GM08714 (cell line): Measurements from ENCODE around the gene ZFR.

Experiments used
- H3K4me3 ChIP-seq: fragments of 200-500 bp; sonication (Bioruptor generic); 2 replicates; pipeline ENCODE4 v1.5.1; 2014; ENCODE audit warnings: mild to moderate bottlenecking, low read length, inconsistent platforms
- ZNF274 ChIP-seq: IDR thresholded peaks from 2 replicates; pipeline ENCODE4 v1.6.1; 2012; ENCODE audit warnings: mild to moderate bottlenecking, low read depth, low read length

Gene ZFR

DNA sequence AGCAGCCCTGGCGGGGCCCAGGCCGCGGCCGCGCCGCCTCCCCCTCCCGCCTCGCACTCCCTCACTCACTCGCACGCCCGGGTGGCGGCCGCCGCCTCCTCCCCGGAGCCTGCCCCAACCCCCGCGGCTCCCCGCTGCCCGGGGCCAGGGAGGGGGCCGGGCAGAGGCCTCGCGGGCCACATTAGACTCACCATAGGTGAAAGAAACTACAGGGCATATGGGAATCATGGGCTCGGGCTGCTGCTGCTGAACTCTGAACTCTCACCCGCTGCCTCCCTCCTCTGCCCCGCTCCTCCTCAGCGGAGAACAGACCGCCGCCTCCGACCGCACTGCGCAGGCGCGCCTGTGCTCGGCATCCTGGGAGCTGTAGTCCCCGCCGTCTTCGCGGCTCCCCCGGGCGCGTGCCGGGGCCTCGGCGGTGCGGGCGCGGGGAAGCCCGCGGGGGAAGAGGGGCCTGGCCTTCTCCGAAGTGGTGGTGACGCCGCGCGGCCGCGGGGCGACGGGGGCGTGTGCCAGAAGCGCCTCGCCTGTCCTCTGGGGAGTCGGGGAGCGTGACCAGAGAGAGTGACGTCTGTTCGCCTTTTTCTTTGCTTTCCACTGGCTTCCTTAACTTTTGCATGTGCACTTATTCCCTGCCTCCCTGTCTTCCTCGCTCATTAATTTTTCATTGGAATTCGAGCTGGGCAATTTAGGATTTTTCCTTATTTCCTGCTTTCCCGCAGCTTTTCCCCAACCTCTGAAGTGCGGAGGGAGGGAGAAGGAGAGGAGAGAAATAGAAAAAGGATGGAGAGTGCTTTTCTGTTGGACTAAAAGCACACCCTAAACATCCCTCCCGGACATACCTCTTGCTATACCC lies at the start of gene ZFR:
ZFR (minus strand) TSS at position 310 of the 856 bp plus-strand sequence; CDS start at position 228, 82 bp downstream.
- peak within 1 kb of the TSS; percentile 83 for H3K4me3 ChIP-seq
- TF ChIP-seq ZNF274: no peak

DNA sequence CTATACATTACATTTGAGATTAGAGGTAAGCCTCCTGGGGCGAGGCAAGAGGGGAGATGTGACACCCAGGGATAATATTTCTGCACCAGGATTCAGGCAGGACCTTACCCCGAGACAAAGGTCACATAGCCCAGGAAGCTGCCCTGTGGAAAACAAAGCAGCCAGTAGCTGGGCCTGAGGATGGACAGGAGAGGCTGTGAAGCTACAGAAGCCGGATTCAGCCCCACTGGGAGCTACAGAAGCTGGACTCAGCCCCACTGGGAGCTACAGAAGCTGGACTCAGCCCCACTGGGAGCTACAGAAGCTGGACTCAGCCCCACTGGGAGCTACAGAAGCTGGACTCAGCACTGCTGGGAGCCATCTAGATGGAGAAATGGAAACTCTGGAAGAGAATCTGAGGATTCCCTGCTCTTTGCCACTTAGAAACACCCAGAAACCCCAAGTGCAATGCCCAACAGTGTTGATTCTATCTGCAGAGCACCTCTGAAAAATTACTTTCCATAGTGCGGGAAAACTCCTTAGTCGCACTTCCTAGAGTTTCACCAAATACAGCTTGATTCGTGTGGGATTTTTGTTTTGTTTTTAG lies 46.5 kb upstream of the ZFR start:
- H3K4me3 ChIP-seq: no peak overlapping the region
- TF ChIP-seq ZNF274: no peak

- no peak overlapping the region for H3K4me3 ChIP-seq
- no peak for TF ChIP-seq ZNF274
Measured at GRCh38 chr5:32489791-32490562, 45.4 kb upstream of the ZFR start.

DNA sequence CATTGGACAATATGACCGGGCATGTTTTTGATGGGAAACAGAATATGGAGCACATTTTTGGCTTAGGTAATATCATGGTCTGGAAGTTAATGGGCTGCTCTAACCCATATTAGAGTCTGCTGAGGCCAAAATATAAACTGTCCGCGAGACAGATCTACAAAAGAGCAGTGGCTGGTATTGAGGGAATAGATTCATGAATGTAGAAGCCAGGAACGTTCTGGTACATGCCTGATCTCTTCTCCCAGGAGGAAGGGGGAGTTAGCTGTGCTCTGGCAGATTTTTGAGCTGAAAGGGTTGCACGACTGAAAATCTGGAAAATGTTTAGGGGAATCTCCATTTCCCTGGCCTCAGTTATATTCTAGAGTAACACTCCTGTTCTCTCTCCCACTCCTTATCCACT lies 42.9 kb upstream of the ZFR start:
- no peak for TF ChIP-seq ZNF274

GRCh38 chr5:32487008-32487407 lies 42.5 kb upstream of the ZFR start:
- H3K4me3 ChIP-seq: no peak overlapping the region
- no peak for TF ChIP-seq ZNF274

More for the DNA sequence above, 42.9 kb upstream of the ZFR start:
- no peak overlapping the region for H3K4me3 ChIP-seq

- TF ChIP-seq ZNF274: no peak
- H3K4me3 ChIP-seq: no peak overlapping the region
Measured at GRCh38 chr5:32482193-32482592, 37.7 kb upstream of the ZFR start.

DNA sequence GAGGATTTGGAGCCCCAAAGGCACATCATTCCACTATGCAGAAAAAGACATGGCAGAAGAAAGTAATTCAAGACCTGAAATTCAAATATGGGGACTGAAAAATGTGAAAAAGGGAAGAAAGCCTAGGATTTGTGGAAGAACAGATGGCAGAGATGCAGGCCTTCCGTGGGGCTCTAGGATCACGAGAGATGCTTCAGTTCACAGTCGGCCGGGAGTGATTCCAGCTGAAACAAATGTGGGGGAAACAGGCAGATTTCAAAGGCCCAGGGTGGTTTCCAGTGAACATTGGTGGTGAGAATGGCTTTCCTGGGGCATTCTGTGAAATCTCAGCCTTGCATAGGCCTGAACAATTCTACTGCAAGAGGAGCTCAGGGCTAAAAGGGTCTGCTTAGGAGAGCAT lies 34.6 kb upstream of the ZFR start:
- no peak for TF ChIP-seq ZNF274
- H3K4me3 ChIP-seq: no peak overlapping the region

DNA sequence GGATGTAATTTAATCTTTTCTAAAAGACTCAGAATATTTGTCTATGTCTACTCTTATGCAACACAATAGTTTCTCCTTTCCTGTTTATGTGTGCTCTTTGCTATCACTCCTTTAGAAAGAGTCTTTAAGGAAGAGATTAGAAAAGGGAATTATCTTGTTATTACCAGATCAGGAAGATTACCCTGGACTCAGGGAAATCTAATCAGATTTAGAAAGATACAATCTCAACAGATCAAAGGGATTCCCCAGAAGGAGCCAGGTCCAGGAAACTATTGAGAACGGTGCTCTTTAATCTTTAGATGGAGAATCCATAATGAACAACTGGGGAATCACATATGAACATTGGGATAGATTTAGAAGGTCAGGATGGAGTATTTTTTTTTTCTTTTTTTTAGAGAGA lies 32.4 kb upstream of the ZFR start:
- H3K4me3 ChIP-seq: no peak overlapping the region
- TF ChIP-seq ZNF274: no peak

DNA sequence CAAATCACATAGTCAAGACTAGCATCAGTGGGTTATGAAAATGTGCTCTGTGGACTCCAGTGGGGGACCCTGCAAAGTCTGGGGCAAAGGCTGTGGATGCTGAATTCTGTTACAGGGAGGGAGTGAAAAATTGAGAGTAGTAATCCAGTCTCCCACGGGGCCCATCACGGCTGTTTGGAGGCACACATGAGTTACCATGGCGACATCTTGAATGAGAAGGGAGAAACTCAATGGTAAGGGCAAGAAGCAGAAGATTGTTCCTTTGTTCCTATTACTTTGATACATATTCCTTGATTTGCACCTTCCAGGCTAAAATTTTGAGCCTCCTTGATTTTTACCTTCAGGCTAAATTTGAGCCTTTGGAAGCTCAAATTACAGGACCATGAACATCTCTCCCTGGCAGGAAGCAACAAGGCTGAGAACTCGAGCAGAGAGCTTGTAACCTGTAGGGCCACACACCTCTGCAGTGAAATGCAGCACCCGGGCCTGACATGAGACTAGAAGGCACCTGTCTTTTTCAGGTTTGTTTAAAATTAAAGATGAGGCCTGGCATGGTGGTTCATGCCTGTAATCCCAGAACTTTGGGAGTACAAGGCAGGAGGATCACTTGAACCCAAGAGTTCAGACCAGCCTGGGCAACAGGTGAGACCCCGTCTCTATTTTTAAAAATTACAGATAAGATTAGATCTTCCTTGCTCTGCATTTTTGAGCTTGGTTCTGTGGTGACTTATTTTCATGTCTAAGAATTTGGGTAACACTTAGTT lies 31.0 kb upstream of the ZFR start:
- no peak overlapping the region for H3K4me3 ChIP-seq
- TF ChIP-seq ZNF274: no peak

- TF ChIP-seq ZNF274: no peak
- no peak overlapping the region for H3K4me3 ChIP-seq
Measured at GRCh38 chr5:32474209-32474854, 29.8 kb upstream of the ZFR start.

DNA sequence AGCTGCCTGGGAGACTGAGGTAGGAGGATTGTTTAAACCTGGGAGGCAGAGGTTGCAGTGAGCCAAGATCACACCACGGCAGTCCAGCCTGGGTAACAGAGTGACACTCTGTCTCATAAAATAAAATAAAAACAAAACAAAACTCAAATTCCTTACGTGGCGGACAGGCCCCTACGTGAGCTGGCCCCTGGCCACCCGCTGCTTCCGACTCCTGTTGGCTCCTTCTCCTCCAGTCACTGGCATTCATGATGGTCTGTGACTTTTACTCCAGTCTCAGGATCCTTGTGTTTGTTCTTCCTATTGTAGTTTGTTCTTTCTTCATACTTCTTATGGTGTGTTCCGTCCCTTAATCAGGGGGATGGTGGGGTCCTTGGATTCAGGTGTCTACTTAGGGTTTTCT lies 28.5 kb upstream of the ZFR start:
- TF ChIP-seq ZNF274: no peak
- H3K4me3 ChIP-seq: no peak overlapping the region

DNA sequence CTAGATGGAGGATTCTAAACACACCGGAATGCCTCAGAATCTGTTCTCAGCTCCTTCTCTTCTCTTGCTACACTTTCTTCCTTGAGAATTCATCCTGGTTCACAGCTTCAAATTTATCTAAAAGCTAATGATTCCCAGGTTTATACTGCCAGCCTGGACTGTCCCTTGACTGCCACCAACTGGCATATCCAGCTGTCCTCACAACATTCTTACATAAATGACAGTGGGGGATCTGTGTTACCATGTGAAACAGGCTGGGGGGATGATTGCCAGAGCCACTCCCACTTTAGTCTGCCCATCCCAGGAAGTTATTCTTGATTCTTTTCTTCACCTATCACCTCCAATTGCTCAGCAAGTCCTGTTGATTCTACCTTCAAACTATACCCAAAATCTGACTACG lies 27.2 kb upstream of the ZFR start:
- TF ChIP-seq ZNF274: no peak
- H3K4me3 ChIP-seq: no peak overlapping the region

GRCh38 chr5:32465076-32465475 lies 20.5 kb upstream of the ZFR start:
- no peak for TF ChIP-seq ZNF274

GRCh38 chr5:32462618-32463017 lies 18.1 kb upstream of the ZFR start:
- no peak overlapping the region for H3K4me3 ChIP-seq
- no peak for TF ChIP-seq ZNF274

More at GRCh38 chr5:32465076-32465475, 20.5 kb upstream of the ZFR start:
- H3K4me3 ChIP-seq: no peak overlapping the region
